HEK293 (cell line): ENCODE data around the gene MRRF.

Experiments
- KLF10 ChIP-seq: fragments of 450-650 bp; IDR thresholded peaks from 2 replicates; pipeline ENCODE4 v1.5.1; 2018; ENCODE audit warnings: missing biosample characterization, mild to moderate bottlenecking, missing genetic modification characterization
- KLF16 ChIP-seq: fragments of 450-650 bp; formaldehyde crosslinking; IDR thresholded peaks from 2 replicates; pipeline ENCODE4 v1.5.1; 2017; ENCODE audit warnings: missing biosample characterization, missing genetic modification characterization
- ZFP3 ChIP-seq: fragments of 450-650 bp; formaldehyde crosslinking; IDR thresholded peaks from 2 replicates; pipeline ENCODE4 v1.5.1; 2016; ENCODE audit warnings: low read depth, missing biosample characterization, missing genetic modification characterization
- ZNF140 ChIP-seq: fragments of 450-650 bp; formaldehyde crosslinking; IDR thresholded peaks from 2 replicates; pipeline ENCODE4 v1.5.1; 2016; ENCODE audit warnings: missing biosample characterization, missing genetic modification characterization
- ZNF239 ChIP-seq: fragments of 450-650 bp; formaldehyde crosslinking; IDR thresholded peaks from 2 replicates; pipeline ENCODE4 v1.5.1; 2016; ENCODE audit warnings: missing biosample characterization, missing genetic modification characterization
- ZNF274 ChIP-seq, 2 experiments: fragments of 200-500 bp in 1 of 2; fragments of 450-650 bp in 1 of 2; sonication (Bioruptor generic) in 1 of 2; formaldehyde crosslinking in 1 of 2; IDR thresholded peaks; 2 replicates each; pipeline versions ENCODE4 v1.5.1 to v1.6.1; 2014 to 2016; ENCODE audit warnings: borderline replicate concordance in 1 of 2, inconsistent platforms in 1 of 2, low read length in 1 of 2, missing biosample characterization in 1 of 2, missing genetic modification characterization in 1 of 2
- ZNF792 ChIP-seq: fragments of 450-650 bp; formaldehyde crosslinking; IDR thresholded peaks from 2 replicates; pipeline ENCODE4 v1.5.1; 2016; ENCODE audit warnings: missing biosample characterization, missing genetic modification characterization
- TF ChIP-seq, protein P1 (sequence below): fragments of 450-650 bp; formaldehyde crosslinking; IDR thresholded peaks from 2 replicates; pipeline ENCODE4 v1.5.1; 2016; ENCODE audit warnings: missing biosample characterization, missing genetic modification characterization
- TF ChIP-seq, protein P2 (sequence below): fragments of 450-650 bp; formaldehyde crosslinking; IDR thresholded peaks from 2 replicates; pipeline ENCODE4 v1.5.1; 2016; ENCODE audit warnings: missing biosample characterization, missing genetic modification characterization
- TF ChIP-seq, protein P3 (sequence below): fragments of 450-650 bp; formaldehyde crosslinking; IDR thresholded peaks from 2 replicates; pipeline ENCODE4 v1.5.1; 2017; ENCODE audit warnings: missing biosample characterization, missing genetic modification characterization
- TF ChIP-seq, protein P4 (sequence below): fragments of 450-650 bp; formaldehyde crosslinking; IDR thresholded peaks from 2 replicates; pipeline ENCODE4 v1.5.1; 2016; ENCODE audit warnings: missing biosample characterization, missing genetic modification characterization

DNA sequence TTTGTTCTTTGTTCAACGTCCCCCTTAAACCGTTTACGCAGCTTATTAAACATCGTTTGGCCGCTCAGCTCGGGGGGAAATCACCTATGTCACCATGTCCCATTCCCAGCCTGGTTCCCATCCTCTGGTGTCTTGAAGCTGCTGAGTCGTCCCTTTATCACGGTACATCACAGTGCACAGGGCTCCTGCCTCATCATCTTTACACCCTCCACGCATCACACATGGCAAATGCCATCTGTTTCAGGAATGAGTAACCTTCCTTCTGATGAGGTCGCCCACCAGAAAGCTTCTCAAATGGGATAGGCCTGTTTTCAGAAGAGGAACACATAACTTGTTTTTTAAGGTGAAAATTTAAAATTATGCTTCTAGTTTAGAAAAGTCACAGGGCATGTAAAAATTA, 28.0 kb upstream of the MRRF start:
- TF ChIP-seq, protein P1, sequence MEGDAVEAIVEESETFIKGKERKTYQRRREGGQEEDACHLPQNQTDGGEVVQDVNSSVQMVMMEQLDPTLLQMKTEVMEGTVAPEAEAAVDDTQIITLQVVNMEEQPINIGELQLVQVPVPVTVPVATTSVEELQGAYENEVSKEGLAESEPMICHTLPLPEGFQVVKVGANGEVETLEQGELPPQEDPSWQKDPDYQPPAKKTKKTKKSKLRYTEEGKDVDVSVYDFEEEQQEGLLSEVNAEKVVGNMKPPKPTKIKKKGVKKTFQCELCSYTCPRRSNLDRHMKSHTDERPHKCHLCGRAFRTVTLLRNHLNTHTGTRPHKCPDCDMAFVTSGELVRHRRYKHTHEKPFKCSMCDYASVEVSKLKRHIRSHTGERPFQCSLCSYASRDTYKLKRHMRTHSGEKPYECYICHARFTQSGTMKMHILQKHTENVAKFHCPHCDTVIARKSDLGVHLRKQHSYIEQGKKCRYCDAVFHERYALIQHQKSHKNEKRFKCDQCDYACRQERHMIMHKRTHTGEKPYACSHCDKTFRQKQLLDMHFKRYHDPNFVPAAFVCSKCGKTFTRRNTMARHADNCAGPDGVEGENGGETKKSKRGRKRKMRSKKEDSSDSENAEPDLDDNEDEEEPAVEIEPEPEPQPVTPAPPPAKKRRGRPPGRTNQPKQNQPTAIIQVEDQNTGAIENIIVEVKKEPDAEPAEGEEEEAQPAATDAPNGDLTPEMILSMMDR (tag by site-specific recombination): no peak
- TF ChIP-seq KLF10 (tag by site-specific recombination) (no peak), ZNF239 (tag by site-specific recombination) (no peak), ZNF792 (no peak), ZNF274 (IDR thresholded peaks at IDR 0.05; ENCODE audit: low read length) (no peak), ZNF274 (tag by site-specific recombination; IDR thresholded peaks at IDR 0.05; ENCODE audit: borderline replicate concordance) (no peak), KLF16 (tag by site-specific recombination) (no peak), ZFP3 (tag by site-specific recombination) (no peak), ZNF140 (tag by site-specific recombination) (no peak)
- TF ChIP-seq, protein P2, sequence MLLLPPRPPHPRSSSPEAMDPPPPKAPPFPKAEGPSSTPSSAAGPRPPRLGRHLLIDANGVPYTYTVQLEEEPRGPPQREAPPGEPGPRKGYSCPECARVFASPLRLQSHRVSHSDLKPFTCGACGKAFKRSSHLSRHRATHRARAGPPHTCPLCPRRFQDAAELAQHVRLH (tag by site-specific recombination): no peak
- TF ChIP-seq, protein P3, sequence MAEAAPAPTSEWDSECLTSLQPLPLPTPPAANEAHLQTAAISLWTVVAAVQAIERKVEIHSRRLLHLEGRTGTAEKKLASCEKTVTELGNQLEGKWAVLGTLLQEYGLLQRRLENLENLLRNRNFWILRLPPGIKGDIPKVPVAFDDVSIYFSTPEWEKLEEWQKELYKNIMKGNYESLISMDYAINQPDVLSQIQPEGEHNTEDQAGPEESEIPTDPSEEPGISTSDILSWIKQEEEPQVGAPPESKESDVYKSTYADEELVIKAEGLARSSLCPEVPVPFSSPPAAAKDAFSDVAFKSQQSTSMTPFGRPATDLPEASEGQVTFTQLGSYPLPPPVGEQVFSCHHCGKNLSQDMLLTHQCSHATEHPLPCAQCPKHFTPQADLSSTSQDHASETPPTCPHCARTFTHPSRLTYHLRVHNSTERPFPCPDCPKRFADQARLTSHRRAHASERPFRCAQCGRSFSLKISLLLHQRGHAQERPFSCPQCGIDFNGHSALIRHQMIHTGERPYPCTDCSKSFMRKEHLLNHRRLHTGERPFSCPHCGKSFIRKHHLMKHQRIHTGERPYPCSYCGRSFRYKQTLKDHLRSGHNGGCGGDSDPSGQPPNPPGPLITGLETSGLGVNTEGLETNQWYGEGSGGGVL (tag by site-specific recombination): no peak
- TF ChIP-seq, protein P4, sequence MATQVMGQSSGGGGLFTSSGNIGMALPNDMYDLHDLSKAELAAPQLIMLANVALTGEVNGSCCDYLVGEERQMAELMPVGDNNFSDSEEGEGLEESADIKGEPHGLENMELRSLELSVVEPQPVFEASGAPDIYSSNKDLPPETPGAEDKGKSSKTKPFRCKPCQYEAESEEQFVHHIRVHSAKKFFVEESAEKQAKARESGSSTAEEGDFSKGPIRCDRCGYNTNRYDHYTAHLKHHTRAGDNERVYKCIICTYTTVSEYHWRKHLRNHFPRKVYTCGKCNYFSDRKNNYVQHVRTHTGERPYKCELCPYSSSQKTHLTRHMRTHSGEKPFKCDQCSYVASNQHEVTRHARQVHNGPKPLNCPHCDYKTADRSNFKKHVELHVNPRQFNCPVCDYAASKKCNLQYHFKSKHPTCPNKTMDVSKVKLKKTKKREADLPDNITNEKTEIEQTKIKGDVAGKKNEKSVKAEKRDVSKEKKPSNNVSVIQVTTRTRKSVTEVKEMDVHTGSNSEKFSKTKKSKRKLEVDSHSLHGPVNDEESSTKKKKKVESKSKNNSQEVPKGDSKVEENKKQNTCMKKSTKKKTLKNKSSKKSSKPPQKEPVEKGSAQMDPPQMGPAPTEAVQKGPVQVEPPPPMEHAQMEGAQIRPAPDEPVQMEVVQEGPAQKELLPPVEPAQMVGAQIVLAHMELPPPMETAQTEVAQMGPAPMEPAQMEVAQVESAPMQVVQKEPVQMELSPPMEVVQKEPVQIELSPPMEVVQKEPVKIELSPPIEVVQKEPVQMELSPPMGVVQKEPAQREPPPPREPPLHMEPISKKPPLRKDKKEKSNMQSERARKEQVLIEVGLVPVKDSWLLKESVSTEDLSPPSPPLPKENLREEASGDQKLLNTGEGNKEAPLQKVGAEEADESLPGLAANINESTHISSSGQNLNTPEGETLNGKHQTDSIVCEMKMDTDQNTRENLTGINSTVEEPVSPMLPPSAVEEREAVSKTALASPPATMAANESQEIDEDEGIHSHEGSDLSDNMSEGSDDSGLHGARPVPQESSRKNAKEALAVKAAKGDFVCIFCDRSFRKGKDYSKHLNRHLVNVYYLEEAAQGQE (tag by site-specific recombination): no peak
